K562 (cell line): ENCODE measurements around the gene PGS1. TPM values are rescaled to one million over a fixed set of nuclear protein-coding genes. Genes with fewer than 3 reads are reported as not detected.

Source experiments
- ARID3A ChIP-seq: IDR thresholded peaks from 2 replicates; pipeline ENCODE4 v1.6.1; 2012; ENCODE audit warnings: low read depth, low read length, improper control_type of control experiment, borderline replicate concordance
- ATF1 ChIP-seq, 2 experiments: fragments of 450-650 bp in 1 of 2; IDR thresholded peaks; 2 replicates each; pipeline ENCODE4 v1.6.1; 2016; ENCODE audit warnings: missing compliant biosample characterization in 1 of 2, missing genetic modification characterization in 1 of 2
- ATF3 ChIP-seq, 2 experiments: fragments of 450-650 bp in 1 of 2; sonication (generic) in 1 of 2; formaldehyde crosslinking in 1 of 2; IDR thresholded peaks in 1 of 2; conservative IDR thresholded peaks in 1 of 2; 2 replicates each; pipeline versions ENCODE4 v1.6.1 to v1.8.1; 2016 to 2023; ENCODE audit warnings: mild to moderate bottlenecking in 2 of 2, moderate library complexity in 2 of 2, inconsistent platforms in 1 of 2, missing genetic modification reagents in 1 of 2
- CCNT2 ChIP-seq: IDR thresholded peaks from 2 replicates; pipeline ENCODE4 v1.6.1; 2011; ENCODE audit warnings: borderline replicate concordance, low read depth, mild to moderate bottlenecking, moderate library complexity, mixed read lengths, low read length; ENCODE audit not compliant: insufficient read length; ENCODE audit errors: extremely low read depth
- CHD2 ChIP-seq: IDR thresholded peaks from 2 replicates; pipeline ENCODE4 v1.6.1; 2011; ENCODE audit warnings: low read depth, low read length
- CREBBP ChIP-seq: IDR thresholded peaks from one replicate; pipeline ENCODE4 v1.6.1; 2012; ENCODE audit warnings: low read depth, mild to moderate bottlenecking, control low read depth, inconsistent platforms, low read length
- DIDO1 ChIP-seq: fragments of 450-650 bp; IDR thresholded peaks from 2 replicates; pipeline ENCODE4 v1.6.1; 2016; ENCODE audit warnings: low read depth, missing biosample characterization, missing genetic modification characterization
- GTF2F1 ChIP-seq: IDR thresholded peaks from 2 replicates; pipeline ENCODE4 v1.6.1; 2011; ENCODE audit warnings: low read depth, low read length, improper control_type of control experiment
- HMGN3 ChIP-seq: IDR thresholded peaks from 2 replicates; pipeline ENCODE4 v1.6.1; 2011; ENCODE audit warnings: borderline replicate concordance, low read depth, mild to moderate bottlenecking, mixed read lengths, low read length; ENCODE audit not compliant: insufficient read length; ENCODE audit errors: extremely low read depth
- HNRNPL ChIP-seq: fragments of 200-400 bp; formaldehyde crosslinking; IDR thresholded peaks from 2 replicates; pipeline ENCODE4 v1.6.1; 2017; ENCODE audit warnings: low read depth, mild to moderate bottlenecking, low read length
- HNRNPLL ChIP-seq: fragments of 200-400 bp; formaldehyde crosslinking; IDR thresholded peaks from 2 replicates; pipeline ENCODE4 v1.6.1; 2017; ENCODE audit warnings: low read length, low read depth, mild to moderate bottlenecking; ENCODE audit not compliant: poor library complexity, severe bottlenecking
- JUND ChIP-seq, 2 experiments: IDR thresholded peaks; 2 replicates in 1 of 2; 3 replicates in 1 of 2; pipeline ENCODE4 v1.6.1; 2011; ENCODE audit warnings: borderline replicate concordance in 2 of 2, low read depth in 2 of 2, low read length in 2 of 2, improper control_type of control experiment in 1 of 2, missing biosample characterization in 1 of 2, missing genetic modification characterization in 1 of 2, missing genetic modification reagents in 1 of 2
- L3MBTL2 ChIP-seq: fragments of 450-650 bp; IDR thresholded peaks from 2 replicates; pipeline ENCODE4 v1.6.1; 2016; ENCODE audit warnings: mild to moderate bottlenecking, moderate library complexity
- MTA3 ChIP-seq: fragments of 450-650 bp; formaldehyde crosslinking; IDR thresholded peaks from 2 replicates; pipeline ENCODE4 v1.6.1; 2017; ENCODE audit warnings: mild to moderate bottlenecking, borderline replicate concordance
- NCOR1 ChIP-seq: fragments of 450-650 bp; IDR thresholded peaks from 2 replicates; pipeline ENCODE4 v1.6.1; 2016; ENCODE audit warnings: mild to moderate bottlenecking, moderate library complexity
- PHB2 ChIP-seq: fragments of 450-650 bp; IDR thresholded peaks from 2 replicates; pipeline ENCODE4 v1.6.1; 2017; ENCODE audit warnings: low read depth
- POLR2G ChIP-seq: fragments of 200-400 bp; formaldehyde crosslinking; IDR thresholded peaks from 2 replicates; pipeline ENCODE4 v1.6.1; 2017; ENCODE audit warnings: low read depth, mild to moderate bottlenecking, antibody characterized with exemption, low read length, moderate library complexity
- RB1 ChIP-seq: fragments of 450-650 bp; IDR thresholded peaks from 2 replicates; pipeline ENCODE4 v1.6.1; 2017; ENCODE audit warnings: low read depth, mild to moderate bottlenecking
- RFX5 ChIP-seq: IDR thresholded peaks from 2 replicates; pipeline ENCODE4 v1.6.1; 2011; ENCODE audit warnings: low read depth, mild to moderate bottlenecking, improper control_type of control experiment, low read length
- SMAD4 ChIP-seq: fragments of 250-450 bp; sonication (Bioruptor Pico); conservative IDR thresholded peaks from 2 replicates; pipeline ENCODE4 v1.8.0; 2021; ENCODE audit warnings: inconsistent platforms, mild to moderate bottlenecking, moderate library complexity
- ZNF174 ChIP-seq: fragments of 250-450 bp; sonication (Bioruptor Pico); IDR thresholded peaks from 2 replicates; pipeline ENCODE4 v1.4.0; 2020; ENCODE audit warnings: mild to moderate bottlenecking
- polyA plus RNA-seq, 8 experiments: library from polyadenylated mRNA; depleted of rRNA in 4 of 8; stranded (reverse) in 5 of 8; unstranded in 3 of 8; fragments of >200 nt; fragmentation: Nextera tagmentation in 2 of 8; fragmentation: Illumina TruSeq in 1 of 8; extraction: Ambion mirVana in 2 of 8; extraction: Trizol in 1 of 8; gene quantifications; 2 replicates each; pipeline versions ENCODE4 v1.2.1 to v1.2.3, GENCODE V29; 2011 to 2014; ENCODE audit warnings: inconsistent platforms in 1 of 8, missing spikeins in 1 of 8
- total RNA-seq, 7 experiments: library from RNA; depleted of rRNA in 6 of 7; stranded (reverse); fragments of >200 nt in 6 of 7; fragmentation: Illumina TruSeq in 2 of 7; extraction: Trizol in 2 of 7; gene quantifications; 2 replicates each; pipeline versions ENCODE4 v1.2.1 to v1.2.3, GENCODE V29; 2011 to 2021; ENCODE audit warnings: low replicate concordance in 1 of 7
- TF ChIP-seq, protein P1 (sequence below), 3 experiments: fragments of 200-800 bp in 1 of 3; sonication (Bioruptor generic) in 1 of 3; sonication (generic) in 1 of 3; formaldehyde crosslinking in 1 of 3; IDR thresholded peaks; 2 replicates each; pipeline versions ENCODE4 v1.6.1 to v1.8.0; 2016 to 2022; ENCODE audit warnings: mild to moderate bottlenecking in 2 of 3, missing compliant biosample characterization in 2 of 3, missing genetic modification characterization in 2 of 3, missing genetic modification reagents in 1 of 3
- TF ChIP-seq, protein P2 (sequence below): sonication (generic); formaldehyde crosslinking; IDR thresholded peaks from 2 replicates; pipeline ENCODE4 v1.8.0; 2022; ENCODE audit warnings: mild to moderate bottlenecking, low read depth, missing genetic modification reagents

Gene PGS1
- total and polyA plus RNA-seq, 9 of the 15 experiments (the other 6 are each of a cell fraction or from before 2014, with no cell fraction given), result 1.3 to 39.4 (median 22.3) TPM

DNA sequence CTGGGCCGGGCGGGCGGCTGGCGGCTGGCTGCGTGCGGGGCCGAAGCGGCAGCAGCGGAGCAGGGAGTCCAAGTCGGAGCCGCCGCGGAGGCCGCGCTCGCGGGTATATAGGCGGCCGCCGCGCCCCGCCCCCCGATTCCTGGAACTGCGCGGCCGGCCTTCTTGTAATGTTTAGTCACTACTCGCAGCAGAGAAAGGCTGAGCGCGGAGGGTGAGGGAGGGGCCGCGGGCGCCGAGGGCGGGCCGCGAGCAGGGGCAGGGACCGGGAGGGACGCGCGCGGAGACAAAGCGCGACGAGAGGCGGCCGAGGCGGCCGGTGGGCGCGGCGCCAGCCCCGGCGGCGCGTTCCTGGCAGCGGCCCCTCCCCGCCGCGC, 18.5 kb upstream of the PGS1 start, which contains the start of gene SOCS3 (continued):
- TF ChIP-seq, protein P1, sequence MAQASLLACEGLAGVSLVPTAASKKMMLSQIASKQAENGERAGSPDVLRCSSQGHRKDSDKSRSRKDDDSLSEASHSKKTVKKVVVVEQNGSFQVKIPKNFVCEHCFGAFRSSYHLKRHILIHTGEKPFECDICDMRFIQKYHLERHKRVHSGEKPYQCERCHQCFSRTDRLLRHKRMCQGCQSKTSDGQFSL (CRISPR knock-in tag; IDR thresholded peaks at IDR 0.05), result no peak
- TF ChIP-seq, protein P1 (tag; IDR thresholded peaks at IDR 0.05), result no peak
- peak; percentile 98 for TF ChIP-seq CCNT2
- no peak for TF ChIP-seq CHD2
- TF ChIP-seq GTF2F1, result peak; percentile 80; the same call in 1 of the 2 replicates
- TF ChIP-seq POLR2G, result peak; percentile 100
- peak; percentile 39 for TF ChIP-seq L3MBTL2
- TF ChIP-seq ARID3A, result 0 out of 2 replicates have a peak, but pooled peaks have one; percentile 23
- TF ChIP-seq DIDO1, result no peak
- peak; percentile 69 for TF ChIP-seq HNRNPLL
- no peak for TF ChIP-seq RFX5
- TF ChIP-seq PHB2, result no peak
- TF ChIP-seq HMGN3, result peak; percentile 95
- no peak for TF ChIP-seq ZNF174 (CRISPR knock-in tag)
- no peak for TF ChIP-seq ATF1 (CRISPR knock-in tag; IDR thresholded peaks at IDR 0.05)
- no peak for TF ChIP-seq ATF1 (tag; IDR thresholded peaks at IDR 0.05)
- 0 out of 2 replicates have a peak, but pooled peaks have one; percentile 9 for TF ChIP-seq HNRNPL
- TF ChIP-seq SMAD4 (CRISPR knock-in tag), result peak; percentile 85
- TF ChIP-seq, protein P2, sequence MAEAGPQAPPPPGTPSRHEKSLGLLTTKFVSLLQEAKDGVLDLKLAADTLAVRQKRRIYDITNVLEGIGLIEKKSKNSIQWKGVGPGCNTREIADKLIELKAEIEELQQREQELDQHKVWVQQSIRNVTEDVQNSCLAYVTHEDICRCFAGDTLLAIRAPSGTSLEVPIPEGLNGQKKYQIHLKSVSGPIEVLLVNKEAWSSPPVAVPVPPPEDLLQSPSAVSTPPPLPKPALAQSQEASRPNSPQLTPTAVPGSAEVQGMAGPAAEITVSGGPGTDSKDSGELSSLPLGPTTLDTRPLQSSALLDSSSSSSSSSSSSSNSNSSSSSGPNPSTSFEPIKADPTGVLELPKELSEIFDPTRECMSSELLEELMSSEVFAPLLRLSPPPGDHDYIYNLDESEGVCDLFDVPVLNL (CRISPR knock-in tag), result no peak
- no peak for TF ChIP-seq CREBBP
- peak; percentile 79; the same call in 1 of the 2 replicates for TF ChIP-seq RB1
- TF ChIP-seq NCOR1, result no peak; the same call in 1 of the 2 replicates
- TF ChIP-seq JUND (IDR thresholded peaks at IDR 0.05; ENCODE audit: borderline replicate concordance, low read depth, low read length), result peak; percentile 70
- peak; percentile 53; the same call in 1 of the 3 replicates for TF ChIP-seq JUND (tag; IDR thresholded peaks at IDR 0.05; ENCODE audit: borderline replicate concordance, low read depth, low read length)
- peak; percentile 97 for TF ChIP-seq MTA3
- TF ChIP-seq ATF3 (IDR thresholded peaks at IDR 0.05), result no peak
- no peak for TF ChIP-seq ATF3 (CRISPR knock-in tag; conservative IDR thresholded peaks at IDR 0.05)
